Forelimb muscle (tissue), 1 donor: ENCODE data around the gene PRUNE1. TPM values are rescaled to one million over a fixed set of nuclear protein-coding genes. Genes with fewer than 3 reads are reported as not detected.

Source experiments
- DNase-seq: peaks from one replicate; pipeline ENCODE4 v3.0.0-alpha.2; 2013; ENCODE audit warnings: low read depth
- polyA plus RNA-seq: library from polyadenylated mRNA; unstranded; fragments of 120-200 nt; gene quantifications from one replicate; pipeline ENCODE4 v1.2.1, GENCODE V29; 2013; ENCODE audit not compliant: insufficient read length

Gene PRUNE1
- polyA plus RNA-seq, 1 donor, result 25.1 TPM

DNA sequence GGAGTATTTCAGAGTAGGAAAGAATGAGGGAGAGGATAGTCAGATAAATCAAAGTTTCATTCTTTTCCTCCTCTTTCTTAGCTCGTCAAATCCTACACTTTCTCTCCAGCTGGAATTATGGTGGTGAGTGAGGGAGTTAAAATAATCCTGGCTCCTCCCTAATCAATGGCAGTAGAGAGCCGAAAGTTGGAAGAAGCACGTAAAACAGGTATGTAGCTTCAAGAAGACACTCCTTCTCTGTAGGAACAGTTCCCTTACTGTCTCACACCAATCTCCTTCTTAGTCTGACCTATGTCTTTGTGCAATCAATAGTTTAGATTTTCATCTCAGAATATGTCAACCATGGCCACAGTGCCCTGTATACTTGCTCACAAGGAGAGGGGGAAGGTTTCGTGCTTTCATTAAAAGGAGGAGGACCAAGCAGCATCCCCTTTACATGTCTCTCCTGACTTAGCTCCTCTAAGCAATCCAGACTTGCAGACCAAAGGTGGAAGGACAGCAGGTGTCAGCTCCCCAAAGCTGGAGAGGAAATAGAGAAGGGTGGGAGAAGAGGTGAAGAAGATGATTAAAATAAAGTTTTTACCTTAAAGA is 2.4 kb upstream of the PRUNE1 start:
- no peak for DNase-seq

DNA sequence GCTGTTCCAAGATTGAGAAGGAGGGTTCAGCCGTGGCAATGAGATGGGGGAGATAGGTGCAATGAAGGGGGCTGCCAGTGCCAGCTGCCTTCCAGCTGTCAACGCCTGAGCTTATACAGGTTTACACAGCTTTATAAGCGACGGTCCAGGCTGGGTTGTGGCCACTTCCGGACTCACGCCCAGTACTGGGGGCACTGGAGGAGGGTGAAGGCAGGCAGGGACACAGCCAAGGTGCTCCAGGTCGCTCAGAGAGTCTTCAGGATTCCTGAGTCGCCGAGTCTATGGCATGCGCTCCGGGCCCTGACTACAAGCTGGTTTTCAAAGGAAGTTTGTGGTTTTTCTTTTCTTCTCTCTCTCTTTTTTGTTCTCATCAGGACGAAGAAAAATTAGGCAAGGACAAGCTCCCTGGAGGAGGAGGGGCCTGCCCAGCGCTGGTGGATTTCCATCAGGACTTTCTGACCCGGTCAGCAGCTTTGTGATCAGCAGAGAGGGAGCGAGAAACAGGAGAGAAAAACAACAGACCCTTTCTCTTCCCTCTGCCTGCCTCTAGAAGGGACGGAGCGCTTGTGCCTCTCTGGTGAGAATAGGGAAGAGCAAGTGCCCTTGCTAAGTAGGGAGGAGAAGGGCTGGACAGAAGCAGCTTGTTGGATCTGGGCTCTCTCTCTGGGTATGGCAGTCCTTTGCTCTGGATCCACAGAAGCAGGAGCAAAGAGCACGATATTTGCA is 1.8 kb upstream of the PRUNE1 start, which contains the start of gene MINDY1:
Gene MINDY1, minus strand, starts transcription at position 576 of the 726 bp plus-strand sequence. CDS start 4,285 bp downstream, outside the sequence.
- peak; percentile 68 for DNase-seq

DNA sequence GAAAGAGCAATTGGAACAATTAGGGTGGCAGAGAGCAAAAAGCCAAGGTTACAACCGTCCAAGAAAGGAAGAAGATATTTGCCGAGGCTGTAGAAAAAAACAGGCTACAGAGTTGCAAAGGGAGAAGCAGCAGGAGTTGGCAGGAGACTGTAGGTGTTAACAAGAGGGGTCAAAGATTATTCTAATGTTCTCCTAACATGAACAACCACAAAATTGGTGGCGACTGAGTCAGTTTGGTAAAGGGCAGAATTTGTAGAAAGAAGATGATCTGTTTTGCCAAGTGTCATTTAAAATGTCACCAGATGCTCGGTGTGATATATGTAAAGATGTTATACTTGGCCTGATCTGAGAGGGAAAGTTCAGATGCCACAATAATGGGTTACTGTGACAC is 401 bp upstream of the PRUNE1 start:
- DNase-seq, result no peak

DNA sequence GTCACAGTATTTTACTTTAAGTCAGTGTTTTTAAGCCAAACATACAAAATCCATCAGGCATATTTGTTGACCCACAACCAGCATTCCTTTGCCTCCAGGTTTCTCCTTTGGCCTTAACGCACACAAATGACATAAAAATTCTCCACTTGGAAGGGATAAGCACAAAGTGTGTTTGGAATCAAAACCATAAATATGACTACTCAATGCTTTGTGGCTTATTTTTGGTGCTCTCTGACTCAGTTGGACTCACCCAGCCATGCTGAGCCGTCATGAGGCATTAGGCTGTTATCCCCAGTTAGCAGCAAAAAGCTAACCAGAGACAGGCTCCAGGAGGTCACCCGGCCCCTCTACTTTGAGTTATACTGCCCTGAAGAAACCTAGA is 948 bp downstream of the PRUNE1 start:
- DNase-seq, result no peak

DNA sequence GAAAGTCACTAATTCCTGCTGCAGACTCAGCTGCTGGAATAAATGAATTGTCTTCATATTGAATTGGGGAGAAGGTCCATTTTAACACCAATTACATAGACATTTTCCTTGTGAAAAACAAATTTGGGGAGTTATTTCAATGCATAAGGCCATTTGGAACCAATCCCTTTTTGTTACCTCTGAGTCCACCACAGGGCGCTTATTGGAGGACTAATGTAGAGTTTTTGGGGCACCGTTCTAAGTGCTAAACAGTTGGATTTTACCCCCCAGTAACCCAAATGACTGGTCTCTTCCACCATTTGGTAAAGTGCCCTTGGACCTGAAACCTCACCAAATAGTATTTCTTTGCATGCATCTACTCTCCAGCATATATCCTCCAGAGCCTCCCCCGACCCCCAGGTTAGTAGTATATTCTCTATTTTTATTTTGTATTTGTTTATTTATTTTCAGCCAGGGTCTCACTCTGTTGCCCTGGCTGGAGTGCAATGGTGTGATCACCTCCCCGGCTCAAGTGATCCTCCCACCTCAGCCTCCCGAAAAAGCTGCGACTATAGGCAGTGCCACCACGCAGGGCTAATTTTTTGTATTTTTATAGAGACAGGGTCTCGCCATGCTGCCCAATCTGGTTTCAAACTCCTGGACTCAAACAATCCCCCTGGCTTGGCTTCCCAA is 1.6 kb downstream of the PRUNE1 start:
- no peak for DNase-seq

DNA sequence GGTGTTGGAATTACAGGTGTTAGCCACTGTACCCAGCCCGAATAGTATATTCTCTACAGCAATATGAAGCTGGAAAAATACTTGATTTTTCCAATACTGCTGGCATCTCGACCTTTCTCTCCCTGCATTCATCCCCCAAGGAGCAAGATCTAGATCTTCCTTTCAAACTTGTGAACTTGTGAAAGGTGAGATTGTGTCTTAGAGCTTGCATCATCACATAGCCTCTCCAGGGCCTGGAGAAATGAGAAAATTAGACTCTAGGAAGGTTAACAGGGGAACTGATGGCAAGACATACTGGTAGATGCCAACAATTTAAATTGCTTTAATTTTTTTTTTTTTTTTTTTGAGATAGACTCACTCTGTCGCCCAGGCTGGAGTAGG is 2.1 kb downstream of the PRUNE1 start:
- no peak for DNase-seq

DNA sequence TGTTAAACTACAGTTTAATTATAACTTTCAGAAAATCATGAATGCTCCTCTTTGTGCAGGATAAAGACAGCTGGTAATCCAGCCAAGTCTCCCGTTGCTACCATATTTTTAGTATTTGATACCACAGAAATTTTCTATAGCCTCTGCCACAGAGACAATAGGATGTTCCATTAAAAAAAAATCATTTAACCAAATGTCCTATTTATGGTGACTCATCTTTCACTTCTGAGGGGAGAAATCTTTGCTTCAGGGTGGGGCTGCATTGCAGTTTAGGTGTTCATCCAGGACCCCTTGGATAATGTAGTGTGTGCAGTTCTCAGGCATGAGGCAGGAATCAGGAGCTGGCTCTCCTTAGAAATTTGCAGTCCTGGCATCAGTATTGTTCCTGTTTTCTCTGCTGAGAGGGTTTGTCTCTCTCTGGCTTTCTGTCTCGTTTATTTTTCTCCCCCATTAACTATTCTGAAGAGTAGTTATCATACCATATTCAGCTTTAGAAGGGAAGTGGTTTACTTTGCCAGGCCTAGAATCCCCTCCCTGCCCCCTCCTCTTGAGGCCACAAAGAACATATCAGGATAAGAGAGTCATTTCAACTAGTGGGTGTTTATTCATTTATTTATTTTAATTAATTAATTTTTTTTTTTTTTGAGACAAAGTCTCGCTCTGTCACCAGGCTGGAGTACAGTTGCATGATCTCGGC is 3.1 kb downstream of the PRUNE1 start:
- DNase-seq, result no peak

DNA sequence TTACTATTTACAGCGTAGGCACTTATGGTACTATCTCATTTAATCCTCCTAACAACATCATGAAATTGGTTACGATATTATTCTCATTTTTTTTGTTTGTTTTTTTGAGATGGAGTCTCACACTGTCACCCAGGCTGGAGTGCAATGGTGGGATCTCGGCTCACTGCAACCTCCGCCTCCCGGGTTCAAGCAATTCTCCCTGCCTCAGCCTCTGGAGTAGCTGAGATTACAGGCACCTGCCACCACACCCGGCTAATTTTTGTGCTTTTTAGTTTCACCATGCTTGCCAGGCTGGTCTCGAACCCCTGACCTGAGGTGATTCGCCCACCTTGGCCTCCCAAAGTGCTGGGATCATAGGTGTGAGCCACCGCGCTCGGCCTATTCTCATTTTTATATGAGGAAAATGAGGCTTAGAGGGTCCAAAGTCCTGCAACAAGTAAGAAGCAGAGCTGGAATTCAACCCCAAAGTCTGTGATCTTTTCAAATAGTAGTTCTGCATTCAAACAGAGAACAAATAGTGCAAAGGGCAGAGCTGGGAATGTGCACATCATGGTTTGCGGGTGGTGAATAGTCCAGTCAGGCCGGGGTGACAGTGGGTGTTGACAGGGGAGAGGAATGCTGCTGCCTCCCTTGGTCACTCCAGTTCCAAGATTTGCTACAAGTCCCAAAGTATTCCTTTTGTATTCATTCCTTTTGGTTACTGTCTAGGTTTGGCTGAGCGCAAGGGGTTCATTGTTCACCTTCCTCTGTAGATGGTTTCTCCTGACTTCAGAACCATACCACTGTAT is 4.6 kb downstream of the PRUNE1 start:
- DNase-seq, result no peak

DNA sequence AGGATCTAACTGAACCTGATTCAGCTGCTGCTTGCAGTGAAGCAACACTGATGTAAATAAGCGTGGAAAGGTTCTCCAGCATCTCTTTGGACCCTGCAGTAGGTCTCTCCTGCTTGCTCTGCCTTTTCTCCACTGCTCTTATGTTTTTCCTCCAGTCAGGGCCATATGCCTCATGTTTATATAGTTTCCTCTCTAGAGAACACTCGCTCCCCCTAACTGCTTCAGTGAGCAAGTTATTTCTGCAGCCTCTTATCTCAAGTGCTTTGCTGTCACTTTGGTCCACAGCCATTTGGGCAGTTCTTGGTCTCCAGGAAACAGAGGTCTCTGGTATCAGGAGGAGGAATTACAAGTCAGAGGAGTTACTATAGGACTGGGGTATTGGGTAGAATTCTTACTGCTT is 5.3 kb downstream of the PRUNE1 start:
- no peak for DNase-seq

DNA sequence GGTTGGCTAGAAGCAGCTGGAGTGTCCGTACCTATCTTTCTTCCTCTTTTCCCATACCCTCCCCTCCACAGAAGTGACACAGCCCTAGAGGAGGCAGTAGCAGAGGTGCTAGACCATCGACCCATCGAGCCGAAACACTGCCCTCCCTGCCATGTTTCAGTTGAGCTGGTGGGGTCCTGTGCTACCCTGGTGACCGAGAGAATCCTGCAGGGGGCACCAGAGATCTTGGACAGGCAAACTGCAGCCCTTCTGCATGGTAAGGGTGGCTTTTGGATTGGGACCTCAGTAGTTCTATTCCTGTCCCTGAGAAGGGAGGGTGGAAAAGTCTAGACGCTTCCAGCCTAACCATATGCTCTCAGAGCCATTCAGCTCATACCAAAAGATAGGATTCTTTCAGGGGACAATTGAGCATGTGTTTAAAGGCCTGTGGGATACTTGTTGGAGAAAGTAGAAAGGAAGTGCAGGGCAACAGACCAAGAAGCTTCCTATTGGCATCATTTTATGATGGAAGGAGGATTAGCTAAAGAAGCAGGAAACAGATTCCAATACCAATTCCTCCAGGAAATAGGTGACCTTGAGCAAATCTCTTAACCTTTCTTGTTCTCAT is 16.4 kb downstream of the PRUNE1 start:
- DNase-seq, result no peak

DNA sequence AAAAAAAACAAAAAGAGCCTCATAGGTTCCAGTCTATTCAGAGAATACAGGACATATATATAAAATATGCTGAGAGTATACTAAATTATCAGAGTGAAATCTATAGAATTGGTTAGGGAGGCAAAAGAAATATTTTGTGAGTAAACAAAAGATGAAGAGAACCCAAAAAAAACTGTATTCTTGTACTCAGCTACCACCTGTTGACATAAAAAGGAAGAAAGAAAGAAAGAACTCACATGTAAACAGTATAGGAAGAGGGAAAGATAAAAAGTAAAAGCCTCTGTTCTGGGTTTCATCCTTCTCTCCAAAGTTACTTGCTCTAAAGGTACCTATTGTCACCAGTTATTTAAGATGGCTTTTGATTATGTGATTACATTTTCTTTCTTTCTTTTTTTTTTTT is 18.2 kb downstream of the PRUNE1 start:
- no peak for DNase-seq

DNA sequence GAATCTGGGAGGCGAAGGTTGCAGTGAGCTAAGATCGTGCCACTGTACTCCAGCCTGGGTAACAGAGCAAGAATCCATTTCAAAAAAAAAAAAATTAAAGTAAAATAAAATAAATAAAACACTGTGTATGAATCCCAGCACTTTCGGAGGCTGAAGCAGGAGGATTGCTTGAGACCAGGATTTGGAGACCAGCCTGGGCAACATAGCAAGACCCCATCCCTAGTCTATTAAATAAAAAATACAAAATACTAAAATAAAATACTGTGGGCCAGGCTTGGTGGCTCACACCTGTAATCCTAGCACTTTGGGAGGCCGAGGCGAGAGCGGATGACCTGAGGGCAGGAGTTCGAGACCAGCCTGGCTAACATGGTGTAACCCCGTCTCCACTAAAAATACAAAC is 23.9 kb downstream of the PRUNE1 start:
- DNase-seq, result no peak

DNA sequence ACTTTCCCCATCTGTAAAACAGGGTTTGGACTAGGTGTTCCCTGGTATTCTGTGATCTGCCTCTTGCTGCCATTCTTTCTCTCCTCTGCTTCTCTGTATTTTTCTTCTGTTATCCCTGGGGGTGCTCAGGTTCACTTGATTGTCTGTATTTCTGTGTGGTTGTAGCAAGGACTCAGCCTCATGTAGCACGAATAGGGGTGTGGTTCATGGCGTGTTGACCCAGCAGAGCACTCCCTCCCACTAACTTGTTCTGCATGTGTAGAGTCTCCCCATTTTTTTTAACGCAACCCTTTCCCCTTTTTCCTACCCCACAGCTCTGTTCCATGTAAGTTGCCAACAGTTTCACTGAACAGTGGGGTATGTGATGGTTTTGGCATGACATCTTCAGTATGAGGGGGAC is 26.9 kb downstream of the PRUNE1 start:
- DNase-seq, result no peak

DNA sequence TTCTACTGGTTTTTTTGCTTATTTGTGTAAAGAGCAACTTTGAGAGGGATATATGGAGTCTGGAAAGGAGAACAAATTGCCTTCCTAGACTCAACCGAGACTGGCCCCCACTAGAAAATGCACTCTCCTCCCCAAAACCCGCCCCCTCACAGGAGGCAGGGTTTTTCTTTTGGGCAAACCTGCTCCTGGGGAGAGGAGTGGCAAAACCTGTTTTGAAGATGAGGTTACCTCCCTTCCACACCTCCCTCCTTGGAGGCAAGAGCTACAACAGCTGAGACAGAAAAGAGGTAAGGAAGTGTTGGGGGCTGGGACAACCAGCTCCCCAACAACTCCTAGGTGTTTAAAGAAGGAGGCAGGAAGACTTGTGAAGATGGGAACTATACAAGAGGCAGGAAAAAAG is 28.1 kb downstream of the PRUNE1 start, which contains the start of gene BNIPL:
Gene BNIPL, plus strand, starts transcription at position 231 of the 400 bp plus-strand sequence. Its CDS starts 140 bp downstream, at position 371.
- no peak for DNase-seq

DNA sequence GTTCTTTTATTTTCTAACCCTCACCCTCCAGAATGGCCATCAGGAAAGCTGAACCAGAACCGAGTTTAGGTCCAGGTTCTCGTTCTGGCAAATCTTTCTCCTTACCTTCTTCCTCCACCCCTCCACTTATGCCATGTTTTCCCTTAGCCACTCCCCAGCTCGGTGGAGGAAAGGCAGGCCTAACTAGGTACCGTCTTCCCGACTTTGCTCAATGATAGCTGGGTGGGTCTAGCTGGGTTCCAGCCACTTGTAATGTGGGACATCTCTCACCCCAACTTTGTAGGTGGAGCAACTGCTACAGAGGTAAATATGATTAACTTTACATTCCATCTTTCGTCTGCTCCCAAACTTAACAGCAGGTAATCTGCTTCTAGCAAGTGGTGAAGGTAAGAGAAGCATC is 28.8 kb downstream of the PRUNE1 start:
- no peak for DNase-seq

DNA sequence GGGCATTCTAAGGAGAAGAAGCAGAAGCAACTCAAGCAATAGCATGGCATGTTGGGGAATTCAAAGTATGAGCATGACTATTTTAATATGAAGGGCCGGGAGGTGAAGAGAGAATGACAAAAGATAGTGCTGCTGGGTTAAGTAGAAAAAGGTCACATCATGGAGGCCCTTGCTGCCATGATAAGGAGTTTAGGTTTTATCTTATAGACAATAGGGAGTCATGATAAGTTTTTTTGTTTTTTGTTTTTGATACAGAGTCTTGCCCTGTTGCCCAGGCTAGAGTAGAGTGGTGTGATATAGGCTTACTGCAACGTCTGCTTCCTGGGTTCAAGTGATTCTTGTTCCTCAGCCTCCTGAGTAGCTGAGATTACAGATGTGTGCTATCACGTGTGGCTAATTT is 31.3 kb downstream of the PRUNE1 start:
- DNase-seq, result no peak

DNA sequence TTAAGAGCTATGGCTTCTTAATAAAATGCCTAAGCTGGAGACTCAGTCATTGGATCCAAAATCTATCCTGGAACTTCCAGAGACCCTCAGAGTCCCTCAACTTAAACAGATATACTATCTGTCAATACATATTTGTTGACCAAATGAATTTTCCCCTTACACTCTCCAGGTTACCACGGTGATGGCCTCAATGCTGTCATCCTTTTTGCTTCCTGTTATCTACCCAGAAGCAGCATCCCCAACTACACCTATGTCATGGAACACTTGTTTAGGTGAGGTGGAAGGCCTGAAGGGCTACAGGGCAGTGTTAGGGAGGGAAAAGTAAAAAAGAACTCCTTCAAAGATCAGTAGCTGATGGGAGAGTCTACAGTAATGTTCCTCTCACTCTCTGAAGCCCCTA is 34.9 kb downstream of the PRUNE1 start:
- no peak for DNase-seq

DNA sequence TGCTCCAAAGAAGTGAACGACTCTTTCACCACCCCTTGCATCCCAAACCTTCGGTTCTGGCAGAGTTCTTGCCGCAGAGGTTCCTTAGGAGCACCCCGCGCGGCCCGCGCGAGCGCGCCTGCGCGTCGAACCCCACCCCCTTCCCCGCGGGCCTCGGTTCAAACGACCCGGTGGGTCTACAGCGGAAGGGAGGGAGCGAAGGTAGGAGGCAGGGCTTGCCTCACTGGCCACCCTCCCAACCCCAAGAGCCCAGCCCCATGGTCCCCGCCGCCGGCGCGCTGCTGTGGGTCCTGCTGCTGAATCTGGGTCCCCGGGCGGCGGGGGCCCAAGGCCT is 39.3 kb downstream of the PRUNE1 start, which contains the start of gene C1orf56:
Gene C1orf56, plus strand, starts transcription at position 161 of the 334 bp plus-strand sequence. Its CDS starts 97 bp downstream, at position 258.
- no peak for DNase-seq

DNA sequence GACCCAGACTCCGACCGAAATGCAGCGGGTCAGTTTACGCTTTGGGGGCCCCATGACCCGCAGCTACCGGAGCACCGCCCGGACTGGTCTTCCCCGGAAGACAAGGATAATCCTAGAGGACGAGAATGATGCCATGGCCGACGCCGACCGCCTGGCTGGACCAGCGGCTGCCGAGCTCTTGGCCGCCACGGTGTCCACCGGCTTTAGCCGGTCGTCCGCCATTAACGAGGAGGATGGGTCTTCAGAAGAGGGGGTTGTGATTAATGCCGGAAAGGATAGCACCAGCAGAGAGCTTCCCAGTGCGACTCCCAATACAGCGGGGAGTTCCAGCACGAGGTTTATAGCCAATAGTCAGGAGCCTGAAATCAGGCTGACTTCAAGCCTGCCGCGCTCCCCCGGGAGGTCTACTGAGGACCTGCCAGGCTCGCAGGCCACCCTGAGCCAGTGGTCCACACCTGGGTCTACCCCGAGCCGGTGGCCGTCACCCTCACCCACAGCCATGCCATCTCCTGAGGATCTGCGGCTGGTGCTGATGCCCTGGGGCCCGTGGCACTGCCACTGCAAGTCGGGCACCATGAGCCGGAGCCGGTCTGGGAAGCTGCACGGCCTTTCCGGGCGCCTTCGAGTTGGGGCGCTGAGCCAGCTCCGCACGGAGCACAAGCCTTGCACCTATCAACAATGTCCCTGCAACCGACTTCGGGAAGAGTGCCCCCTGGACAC is 39.8 kb downstream of the PRUNE1 start:
- no peak for DNase-seq

DNA sequence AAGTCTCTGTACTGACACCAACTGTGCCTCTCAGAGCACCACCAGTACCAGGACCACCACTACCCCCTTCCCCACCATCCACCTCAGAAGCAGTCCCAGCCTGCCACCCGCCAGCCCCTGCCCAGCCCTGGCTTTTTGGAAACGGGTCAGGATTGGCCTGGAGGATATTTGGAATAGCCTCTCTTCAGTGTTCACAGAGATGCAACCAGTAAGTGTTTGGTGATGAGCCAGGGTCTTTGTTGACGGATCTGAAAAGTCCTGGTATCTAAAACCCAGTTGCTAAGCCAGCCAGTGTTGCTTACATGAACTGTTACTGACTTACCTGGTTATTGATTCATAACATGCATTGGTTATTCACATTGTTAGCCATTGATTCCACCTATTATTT is 40.4 kb downstream of the PRUNE1 start:
- no peak for DNase-seq

DNA sequence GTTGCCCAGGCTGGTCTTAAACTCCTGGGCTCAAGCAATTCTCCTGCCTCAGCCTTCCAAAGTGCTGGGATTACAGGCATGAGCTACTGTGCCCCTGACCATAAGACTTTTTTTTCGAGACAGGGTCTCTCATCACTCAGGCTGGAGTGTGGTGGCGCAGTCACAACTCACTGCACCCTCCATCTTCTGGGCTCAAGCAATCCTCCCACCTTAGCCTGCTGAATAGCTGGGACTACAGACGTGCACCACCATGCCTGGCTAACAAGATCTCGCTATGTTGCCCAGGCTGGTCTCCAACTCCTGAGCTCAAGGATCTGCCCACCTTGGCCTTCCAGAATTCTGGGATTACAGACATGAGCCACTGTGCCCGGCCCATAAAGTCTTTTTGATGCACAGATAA is 41.2 kb downstream of the PRUNE1 start:
- no peak for DNase-seq
